D341Med (cell line): Measurements from ENCODE around the gene CDR2.
A peak's percentile ranks its signal among the peaks of the same experiment; 100 is the strongest.
"Not testable (repeated sequence)": the region's sequence is repeated elsewhere in the genome, so short reads cannot be mapped to it uniquely, and the experiment has no call there.

Source experiments
- DNase-seq: peaks from one replicate; pipeline ENCODE4 v3.0.0; 2012; ENCODE audit warnings: low spot score

CDR2 gene

GRCh38 chr16:22375963-22376640 is 1.7 kb upstream of the CDR2 start:
- DNase-seq = no peak

- no peak for DNase-seq
Measured at GRCh38 chr16:22375117-22375962, 921 bp upstream of the CDR2 start.

GRCh38 chr16:22373662-22374310 is 633 bp downstream of the CDR2 start:
- DNase-seq = peak; percentile 78

- no peak for DNase-seq
Measured at GRCh38 chr16:22372882-22373661, 1.3 kb downstream of the CDR2 start.

- DNase-seq = no peak
Measured at GRCh38 chr16:22370038-22370820, 4.2 kb downstream of the CDR2 start.

- no peak for DNase-seq
Measured at GRCh38 chr16:22369221-22369811, 5.1 kb downstream of the CDR2 start.

GRCh38 chr16:22368200-22368826 is 6.1 kb downstream of the CDR2 start:
- DNase-seq = not testable (repeated sequence)

- no peak for DNase-seq
Measured at GRCh38 chr16:22366889-22367288, 7.5 kb downstream of the CDR2 start.

GRCh38 chr16:22366371-22366770 is 8.0 kb downstream of the CDR2 start:
- no peak for DNase-seq

- DNase-seq = no peak
Measured at GRCh38 chr16:22364241-22364640, 10.2 kb downstream of the CDR2 start.

GRCh38 chr16:22360963-22361659 is 13.3 kb downstream of the CDR2 start:
- no peak for DNase-seq

- no peak for DNase-seq
Measured at GRCh38 chr16:22359679-22360078, 14.7 kb downstream of the CDR2 start.

GRCh38 chr16:22358000-22358399 is 16.4 kb downstream of the CDR2 start:
- no peak for DNase-seq

GRCh38 chr16:22357635-22357971 is 16.8 kb downstream of the CDR2 start:
- DNase-seq = no peak

GRCh38 chr16:22356930-22357634 is 17.3 kb downstream of the CDR2 start:
- DNase-seq = peak; percentile 63

GRCh38 chr16:22355487-22355908 is 18.9 kb downstream of the CDR2 start:
- DNase-seq = no peak

- no peak for DNase-seq
Measured at GRCh38 chr16:22353933-22354541, 20.4 kb downstream of the CDR2 start.

- no peak for DNase-seq
Measured at GRCh38 chr16:22353191-22353919, 21.1 kb downstream of the CDR2 start.
